Measurements from ENCODE around the gene TRABD2A. TPM values are rescaled to one million over a fixed set of nuclear protein-coding genes. Genes with fewer than 3 reads are reported as not detected.
"Not testable (repeated sequence)": the region's sequence is repeated elsewhere in the genome, so short reads cannot be mapped to it uniquely, and the experiment has no call there.

Gene TRABD2A
- total RNA-seq, 2 donors from 2014 or later = 4.8 to 7.7 TPM

DNA sequence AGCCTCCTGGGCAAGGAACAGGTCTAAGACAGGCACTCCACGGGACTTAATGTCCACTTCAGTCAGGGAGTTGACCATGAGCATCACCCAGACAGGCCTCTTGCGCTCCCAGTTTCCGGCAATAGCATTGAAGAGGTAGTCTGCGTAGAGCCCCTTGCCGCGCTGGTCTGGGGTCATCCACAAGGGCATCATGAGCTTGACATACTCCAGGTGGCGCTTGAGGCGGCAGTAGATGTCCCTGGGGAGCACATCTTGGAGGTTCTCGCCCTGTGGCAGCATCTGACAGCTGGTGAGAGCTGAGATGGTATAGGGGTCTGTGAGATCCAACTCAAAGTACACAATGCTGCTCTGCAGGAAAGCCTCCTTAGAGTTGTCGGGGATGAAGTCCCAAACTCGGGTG, 10.6 kb downstream of the TRABD2A start:
- Mint-ChIP-seq H3K4me1 (no peaks in the 10 kb centered on the region), H3K4me3 (no peak overlapping the region), H3K27me3 (ENCODE audit: insufficient read depth) (peaks cover 28% of the 10 kb centered on the region), H3K27ac (no peak overlapping the region), H3K9me3 (peaks cover 2% of the 10 kb centered on the region), H3K36me3 (ENCODE audit: low read depth) (no peaks in the 10 kb centered on the region)
- no peaks in the 10 kb centered on the region for H3K9me3 ChIP-seq (ENCODE audit: control insufficient read depth, low read length)
- no peaks in the 10 kb centered on the region for H3K36me3 ChIP-seq (ENCODE audit: control insufficient read depth, insufficient read depth, low read length)
- WGBS, 2 experiments (ENCODE audit: insufficient coverage in 1 of 2, insufficient read length in 1 of 2) = 92 to 96% methylated on average over 6 to 11 of the region's 11 CpGs
- H3K27ac ChIP-seq (ENCODE audit: low read depth, low read length) = no peak overlapping the region
- no peak overlapping the region for H3K4me3 ChIP-seq (ENCODE audit: low read length)
- no peak overlapping the region for H3K9ac ChIP-seq (ENCODE audit: extremely low read depth, low read length, poor library complexity, severe bottlenecking)
- TF ChIP-seq, protein P1, sequence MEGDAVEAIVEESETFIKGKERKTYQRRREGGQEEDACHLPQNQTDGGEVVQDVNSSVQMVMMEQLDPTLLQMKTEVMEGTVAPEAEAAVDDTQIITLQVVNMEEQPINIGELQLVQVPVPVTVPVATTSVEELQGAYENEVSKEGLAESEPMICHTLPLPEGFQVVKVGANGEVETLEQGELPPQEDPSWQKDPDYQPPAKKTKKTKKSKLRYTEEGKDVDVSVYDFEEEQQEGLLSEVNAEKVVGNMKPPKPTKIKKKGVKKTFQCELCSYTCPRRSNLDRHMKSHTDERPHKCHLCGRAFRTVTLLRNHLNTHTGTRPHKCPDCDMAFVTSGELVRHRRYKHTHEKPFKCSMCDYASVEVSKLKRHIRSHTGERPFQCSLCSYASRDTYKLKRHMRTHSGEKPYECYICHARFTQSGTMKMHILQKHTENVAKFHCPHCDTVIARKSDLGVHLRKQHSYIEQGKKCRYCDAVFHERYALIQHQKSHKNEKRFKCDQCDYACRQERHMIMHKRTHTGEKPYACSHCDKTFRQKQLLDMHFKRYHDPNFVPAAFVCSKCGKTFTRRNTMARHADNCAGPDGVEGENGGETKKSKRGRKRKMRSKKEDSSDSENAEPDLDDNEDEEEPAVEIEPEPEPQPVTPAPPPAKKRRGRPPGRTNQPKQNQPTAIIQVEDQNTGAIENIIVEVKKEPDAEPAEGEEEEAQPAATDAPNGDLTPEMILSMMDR (conservative IDR thresholded peaks at IDR 0.05) = peak; percentile 46
- no peaks in the 10 kb centered on the region for H3K4me1 ChIP-seq (ENCODE audit: control insufficient read depth, insufficient read depth, low read length)
- peak; percentile 54 for DNase-seq
- H3K27me3 ChIP-seq (ENCODE audit: control insufficient read depth, insufficient read depth, low read length, poor library complexity, severe bottlenecking) = no peaks in the 10 kb centered on the region

DNA sequence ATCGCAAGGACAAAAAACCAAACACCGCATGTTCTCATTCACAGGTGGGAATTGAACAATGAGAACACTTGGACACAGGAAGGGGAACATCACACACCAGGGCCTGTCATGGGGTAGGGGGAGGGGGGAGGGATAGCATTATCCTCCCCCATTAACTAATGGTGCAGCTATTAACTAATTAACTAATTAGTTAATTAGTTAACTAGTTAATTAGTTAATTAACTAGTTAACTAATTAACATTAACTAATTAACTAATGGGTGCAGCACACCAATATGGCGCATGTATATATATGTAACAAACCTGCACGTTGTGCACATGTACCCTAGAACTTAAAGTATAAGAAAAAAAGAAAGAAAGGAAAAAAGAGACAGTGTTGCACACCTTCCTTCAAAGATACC, 12.6 kb downstream of the TRABD2A start:
- not testable (repeated sequence) for DNase-seq; H3K27ac Mint-ChIP-seq; H3K9me3 Mint-ChIP-seq; H3K36me3 ChIP-seq (ENCODE audit: control insufficient read depth, insufficient read depth, low read length); H3K4me3 ChIP-seq (ENCODE audit: low read length); H3K4me1 Mint-ChIP-seq; H3K27ac ChIP-seq (ENCODE audit: low read depth, low read length); H3K4me1 ChIP-seq (ENCODE audit: control insufficient read depth, insufficient read depth, low read length); H3K4me3 Mint-ChIP-seq; H3K9ac ChIP-seq (ENCODE audit: extremely low read depth, low read length, poor library complexity, severe bottlenecking); H3K9me3 ChIP-seq (ENCODE audit: control insufficient read depth, low read length); H3K36me3 Mint-ChIP-seq (ENCODE audit: low read depth); H3K27me3 ChIP-seq (ENCODE audit: control insufficient read depth, insufficient read depth, low read length, poor library complexity, severe bottlenecking)
- 84 to 100% methylated on average over 2 of the region's 4 CpGs for WGBS, 2 experiments (ENCODE audit: insufficient coverage in 1 of 2, insufficient read length in 1 of 2)
- peaks cover 21% of the 10 kb centered on the region for H3K27me3 Mint-ChIP-seq (ENCODE audit: insufficient read depth)

DNA sequence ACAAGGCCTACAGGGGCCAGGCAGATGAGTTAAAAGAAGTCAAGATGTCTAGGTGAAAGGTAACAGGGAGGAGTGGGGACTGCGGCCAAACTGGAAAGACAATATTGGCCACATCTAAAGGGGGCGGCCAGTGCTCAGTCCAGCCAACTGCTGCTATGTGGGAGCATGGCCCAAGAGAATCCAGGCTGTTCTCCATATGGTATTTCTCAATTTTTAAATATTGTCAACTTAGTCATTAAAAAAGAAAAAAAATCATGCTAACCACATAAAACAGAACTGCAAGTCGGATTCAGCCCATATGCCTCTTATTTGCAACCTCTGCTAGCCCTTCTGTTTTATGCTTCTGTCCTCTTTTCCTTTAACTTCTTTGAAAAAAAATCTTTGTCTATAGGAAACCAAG, 14.8 kb downstream of the TRABD2A start:
- Mint-ChIP-seq H3K36me3 (ENCODE audit: low read depth) (no peaks in the 10 kb centered on the region), H3K27ac (no peak overlapping the region), H3K4me3 (no peak overlapping the region), H3K27me3 (ENCODE audit: insufficient read depth) (peaks cover 24% of the 10 kb centered on the region), H3K4me1 (peaks cover 5% of the 10 kb centered on the region), H3K9me3 (peaks cover 2% of the 10 kb centered on the region)
- 86 to 90% methylated on average over 3 of the region's 3 CpGs for WGBS, 2 experiments (ENCODE audit: insufficient coverage in 1 of 2, insufficient read length in 1 of 2)
- Histone ChIP-seq H3K27ac (ENCODE audit: low read depth, low read length) (no peak overlapping the region), H3K9me3 (ENCODE audit: control insufficient read depth, low read length) (no peaks in the 10 kb centered on the region), H3K36me3 (ENCODE audit: control insufficient read depth, insufficient read depth, low read length) (no peaks in the 10 kb centered on the region), H3K4me3 (ENCODE audit: low read length) (no peak overlapping the region), H3K27me3 (ENCODE audit: control insufficient read depth, insufficient read depth, low read length, poor library complexity, severe bottlenecking) (no peaks in the 10 kb centered on the region), H3K4me1 (ENCODE audit: control insufficient read depth, insufficient read depth, low read length) (no peaks in the 10 kb centered on the region), H3K9ac (ENCODE audit: extremely low read depth, low read length, poor library complexity, severe bottlenecking) (no peak overlapping the region)
- no peak for DNase-seq
- TF ChIP-seq, protein P1 (conservative IDR thresholded peaks at IDR 0.05) = no peak

DNA sequence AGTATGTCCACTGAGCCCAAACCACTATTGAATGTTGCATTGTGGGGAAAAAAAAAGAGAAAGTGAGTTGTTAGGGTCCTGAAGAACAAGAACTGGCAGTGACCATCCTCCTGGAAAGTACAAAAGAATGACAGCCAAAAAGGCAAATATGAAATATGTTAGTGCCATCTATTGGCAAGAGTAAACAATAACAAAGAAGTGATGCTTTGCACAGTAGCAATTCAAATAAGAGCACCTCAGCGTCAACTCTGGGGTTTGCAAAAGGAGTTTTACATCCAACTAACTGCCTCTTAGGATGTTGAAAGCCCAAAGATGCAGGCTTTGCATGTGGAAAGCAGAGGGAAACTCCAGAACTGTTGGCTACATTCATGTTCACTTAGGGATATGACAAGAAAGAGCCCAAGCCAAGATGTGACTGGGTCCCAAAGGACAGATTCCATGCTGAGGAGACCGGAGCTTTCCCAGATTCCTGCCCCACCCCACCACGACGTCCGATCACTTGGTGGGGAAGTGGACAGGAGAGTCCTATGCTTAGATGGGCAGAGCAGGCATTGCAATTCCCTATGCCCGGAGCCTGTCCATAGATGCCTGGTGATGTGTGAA, 15.6 kb downstream of the TRABD2A start:
- Mint-ChIP-seq H3K4me1 (peaks cover 5% of the 10 kb centered on the region), H3K36me3 (ENCODE audit: low read depth) (no peaks in the 10 kb centered on the region), H3K4me3 (no peak overlapping the region), H3K27me3 (ENCODE audit: insufficient read depth) (peaks cover 19% of the 10 kb centered on the region), H3K27ac (no peak overlapping the region), H3K9me3 (peaks cover 2% of the 10 kb centered on the region)
- Histone ChIP-seq H3K4me3 (ENCODE audit: low read length) (no peak overlapping the region), H3K27ac (ENCODE audit: low read depth, low read length) (no peak overlapping the region), H3K36me3 (ENCODE audit: control insufficient read depth, insufficient read depth, low read length) (no peaks in the 10 kb centered on the region), H3K9me3 (ENCODE audit: control insufficient read depth, low read length) (no peaks in the 10 kb centered on the region), H3K4me1 (ENCODE audit: control insufficient read depth, insufficient read depth, low read length) (no peaks in the 10 kb centered on the region), H3K27me3 (ENCODE audit: control insufficient read depth, insufficient read depth, low read length, poor library complexity, severe bottlenecking) (no peaks in the 10 kb centered on the region), H3K9ac (ENCODE audit: extremely low read depth, low read length, poor library complexity, severe bottlenecking) (no peak overlapping the region)
- 85 to 88% methylated on average over 2 to 6 of the region's 6 CpGs for WGBS, 2 experiments (ENCODE audit: insufficient coverage in 1 of 2, insufficient read length in 1 of 2)
- TF ChIP-seq, protein P1 (conservative IDR thresholded peaks at IDR 0.05) = no peak
- no peak for DNase-seq

Data from endodermal cell (in vitro differentiated cells).